ACHN (cell line): ENCODE results near the gene ARPC5.
"Not testable (repeated sequence)": the region's sequence is repeated elsewhere in the genome, so short reads cannot be mapped to it uniquely, and the experiment has no call there.

ENCODE experiments used
- DNase-seq: peaks from one replicate; pipeline ENCODE4 v3.0.0-alpha.2; 2015
- in situ Hi-C: cut with HindIII; loops from 2 replicates; pipeline ENCODE4 v1.10.0; 2017; ENCODE audit warnings: low sequenced_read_pairs, low pct_ligation_motif_present, low pct_unique_long_range_greater_than_20kb

Gene ARPC5

GRCh38 chr1:183626236-183626635 lies 9.3 kb downstream of the ARPC5 start:
- in situ Hi-C loops, result not testable (repeated sequence)

GRCh38 chr1:183622884-183623785 lies 12.4 kb downstream of the ARPC5 start:
- DNase-seq, result peak; percentile 82
- in situ Hi-C loops, result no loop called here

More at GRCh38 chr1:183626236-183626635, 9.3 kb downstream of the ARPC5 start:
- DNase-seq, result not testable (repeated sequence)

- in situ Hi-C loops, result no loop called here
- DNase-seq, result no peak
These were observed 13.6 kb downstream of the ARPC5 start for GRCh38 chr1:183622013-183622412.

GRCh38 chr1:183620311-183620710 lies 15.3 kb downstream of the ARPC5 start:
- DNase-seq, result no peak
- in situ Hi-C loops, result no loop called here

- in situ Hi-C loops, result no loop called here
- DNase-seq, result no peak
These were observed 15.8 kb downstream of the ARPC5 start for GRCh38 chr1:183619781-183620180.

- DNase-seq, in situ Hi-C loops: not testable (repeated sequence)
These were observed 17.4 kb downstream of the ARPC5 start for GRCh38 chr1:183618202-183618601.

- DNase-seq, in situ Hi-C loops: not testable (repeated sequence)
These were observed 22.6 kb downstream of the ARPC5 start for GRCh38 chr1:183612975-183613374.

GRCh38 chr1:183612407-183612806 lies 23.2 kb downstream of the ARPC5 start:
- no peak for DNase-seq
- in situ Hi-C loops, result no loop called here

- DNase-seq, result no peak
- in situ Hi-C loops, result no loop called here
These were observed 24.6 kb downstream of the ARPC5 start for GRCh38 chr1:183611021-183611420.

- in situ Hi-C loops, result no loop called here
- DNase-seq, result no peak
These were observed 25.7 kb downstream of the ARPC5 start for GRCh38 chr1:183609759-183610452.

GRCh38 chr1:183609313-183609712 lies 26.3 kb downstream of the ARPC5 start:
- in situ Hi-C loops, result no loop called here
- peak; percentile 75 for DNase-seq

- no peak for DNase-seq
- in situ Hi-C loops, result no loop called here
These were observed 28.1 kb downstream of the ARPC5 start for GRCh38 chr1:183607322-183607980.

GRCh38 chr1:183605904-183606303 lies 29.7 kb downstream of the ARPC5 start:
- no peak for DNase-seq
- in situ Hi-C loops, result no loop called here

GRCh38 chr1:183604815-183605214 lies 30.8 kb downstream of the ARPC5 start:
- no peak for DNase-seq
- in situ Hi-C loops, result no loop called here

GRCh38 chr1:183604038-183604808 lies 31.4 kb downstream of the ARPC5 start:
- no peak for DNase-seq

GRCh38 chr1:183602510-183602909 lies 33.1 kb downstream of the ARPC5 start:
- in situ Hi-C loops, result no loop called here

More at GRCh38 chr1:183604038-183604808, 31.4 kb downstream of the ARPC5 start:
- in situ Hi-C loops, result no loop called here

GRCh38 chr1:183600634-183601033 lies 34.9 kb downstream of the ARPC5 start:
- in situ Hi-C loops, result no loop called here
- DNase-seq, result no peak

More at GRCh38 chr1:183602510-183602909, 33.1 kb downstream of the ARPC5 start:
- DNase-seq, result no peak

GRCh38 chr1:183600136-183600535 lies 35.4 kb downstream of the ARPC5 start:
- no peak for DNase-seq
- in situ Hi-C loops, result no loop called here
